Upper lobe of left lung (tissue), 4 donors: ENCODE data around the gene ATG16L1.

Experiments used
- CTCF ChIP-seq, 6 experiments: fragments of 450-650 bp in 4 of 6; fragments of 200-600 bp in 2 of 6; sonication (generic) in 2 of 6; IDR thresholded peaks; one replicate each; pipeline ENCODE4 v1.5.1; 2016 to 2019; ENCODE audit warnings: antibody characterized with exemption in 6 of 6
- EP300 ChIP-seq, 4 donors: sonication (generic); formaldehyde crosslinking; IDR thresholded peaks; one replicate each; pipeline ENCODE4 v1.5.1; 2017; ENCODE audit warnings: antibody characterized with exemption in 4 of 4, control low read depth in 2 of 4
- POLR2A ChIP-seq, 4 donors: fragments of 450-650 bp; IDR thresholded peaks; one replicate each; pipeline ENCODE4 v1.5.1; 2016 to 2017; ENCODE audit warnings: antibody characterized with exemption in 4 of 4, mild to moderate bottlenecking in 2 of 4
- POLR2AphosphoS5 ChIP-seq, 2 donors: sonication (generic); formaldehyde crosslinking; IDR thresholded peaks; one replicate each; pipeline ENCODE4 v1.5.1; 2017; ENCODE audit warnings: antibody characterized with exemption in 2 of 2

DNA sequence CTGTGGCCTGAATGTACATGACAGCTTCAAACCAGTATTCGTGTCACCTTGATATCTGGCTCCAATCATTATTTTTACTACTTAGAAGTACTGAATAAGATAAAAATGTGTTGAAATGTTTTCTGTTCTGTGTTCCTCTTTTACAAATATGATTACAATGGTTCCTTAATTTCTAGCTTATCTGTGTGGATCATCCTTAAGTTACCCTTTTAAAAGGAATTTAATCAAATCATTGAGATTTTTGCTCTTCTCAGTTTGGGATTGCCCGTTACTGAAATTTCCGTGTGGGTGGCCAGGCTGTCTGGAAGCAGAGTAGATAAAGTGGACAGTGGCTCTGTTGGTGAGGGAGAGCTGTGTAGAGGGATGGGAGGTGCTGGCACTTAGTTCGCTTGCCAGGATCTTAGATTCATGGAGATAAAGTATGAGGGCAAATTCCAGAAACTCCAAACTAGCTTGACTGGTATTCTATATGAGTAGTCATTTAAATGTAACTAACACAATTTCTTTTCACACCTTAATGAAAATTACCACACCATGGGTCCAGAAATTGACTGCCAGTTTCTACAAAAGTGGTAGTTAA is 28.7 kb downstream of the ATG16L1 start:
- TF ChIP-seq CTCF (IDR thresholded peaks at IDR 0.05) (no peak), POLR2A (IDR thresholded peaks at IDR 0.05) (no peak), POLR2AphosphoS5 (IDR thresholded peaks at IDR 0.05) (no peak), EP300 (IDR thresholded peaks at IDR 0.05) (no peak)
